ENCODE data around the gene TXN2.

DNA sequence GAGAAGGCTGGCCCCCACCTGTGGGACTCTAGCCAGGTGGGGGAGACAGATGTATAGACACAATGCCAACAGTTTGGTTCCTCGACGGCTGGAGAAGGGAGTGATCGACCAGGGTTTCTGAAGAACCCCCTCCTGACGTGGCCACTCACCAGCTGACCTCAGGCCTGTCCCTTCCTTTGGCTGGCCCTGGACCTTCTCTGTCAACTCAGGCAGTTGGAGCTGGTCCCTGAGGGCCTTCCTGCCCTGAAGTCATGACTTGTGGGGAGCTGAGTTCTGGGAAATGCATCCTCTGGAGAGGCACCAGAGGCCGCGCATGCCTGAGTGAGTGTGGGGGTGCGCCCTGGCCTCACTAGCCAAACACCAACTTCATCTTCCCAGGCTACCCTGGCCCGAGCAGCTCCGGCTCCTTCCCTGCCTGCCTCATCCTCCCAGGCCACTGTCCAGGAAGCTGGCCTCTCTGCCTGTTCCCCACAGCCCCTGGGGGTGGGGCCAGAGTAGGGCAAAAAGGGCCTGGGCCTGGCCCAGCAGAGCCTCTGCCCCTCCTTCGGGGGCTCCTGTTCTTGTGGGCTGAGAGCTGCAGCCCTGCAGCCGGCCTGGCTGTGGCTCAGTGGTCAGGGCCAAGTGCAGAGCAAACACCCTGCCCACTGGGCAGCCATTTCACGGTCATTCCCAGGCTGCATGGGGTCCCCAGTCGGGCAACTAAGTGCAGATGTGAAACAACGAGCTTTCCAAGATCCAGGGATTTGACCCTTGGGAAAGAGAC is 23.6 kb downstream of the TXN2 start:
- TF ChIP-seq, protein P1, sequence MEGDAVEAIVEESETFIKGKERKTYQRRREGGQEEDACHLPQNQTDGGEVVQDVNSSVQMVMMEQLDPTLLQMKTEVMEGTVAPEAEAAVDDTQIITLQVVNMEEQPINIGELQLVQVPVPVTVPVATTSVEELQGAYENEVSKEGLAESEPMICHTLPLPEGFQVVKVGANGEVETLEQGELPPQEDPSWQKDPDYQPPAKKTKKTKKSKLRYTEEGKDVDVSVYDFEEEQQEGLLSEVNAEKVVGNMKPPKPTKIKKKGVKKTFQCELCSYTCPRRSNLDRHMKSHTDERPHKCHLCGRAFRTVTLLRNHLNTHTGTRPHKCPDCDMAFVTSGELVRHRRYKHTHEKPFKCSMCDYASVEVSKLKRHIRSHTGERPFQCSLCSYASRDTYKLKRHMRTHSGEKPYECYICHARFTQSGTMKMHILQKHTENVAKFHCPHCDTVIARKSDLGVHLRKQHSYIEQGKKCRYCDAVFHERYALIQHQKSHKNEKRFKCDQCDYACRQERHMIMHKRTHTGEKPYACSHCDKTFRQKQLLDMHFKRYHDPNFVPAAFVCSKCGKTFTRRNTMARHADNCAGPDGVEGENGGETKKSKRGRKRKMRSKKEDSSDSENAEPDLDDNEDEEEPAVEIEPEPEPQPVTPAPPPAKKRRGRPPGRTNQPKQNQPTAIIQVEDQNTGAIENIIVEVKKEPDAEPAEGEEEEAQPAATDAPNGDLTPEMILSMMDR (conservative IDR thresholded peaks at IDR 0.05 in 1 of 2, IDR thresholded peaks at IDR 0.05 in 1 of 2; ENCODE audit: extremely low read depth in 1 of 2, insufficient read depth in 1 of 2, low read depth in 1 of 2, low read length in 2 of 2): no peak
- TF ChIP-seq EZH2 (IDR thresholded peaks at IDR 0.05; ENCODE audit: borderline replicate concordance, low read length): no peak
